IPS-11a (cell line): Measurements from ENCODE around the gene SLC37A2.

Experiments used
- H3K4me3 ChIP-seq: one replicate; pipeline ENCODE4 v1.5.1; 2013; ENCODE audit warnings: low read depth, low read length, control low read depth

SLC37A2 gene

GRCh38 chr11:125070699-125071254, 7.7 kb downstream of the SLC37A2 start:
- no peak overlapping the region for H3K4me3 ChIP-seq

- H3K4me3 ChIP-seq = no peak overlapping the region
Observed at GRCh38 chr11:125071435-125071834, 8.3 kb downstream of the SLC37A2 start.

- H3K4me3 ChIP-seq = no peak overlapping the region
Observed at GRCh38 chr11:125071846-125072217, 8.7 kb downstream of the SLC37A2 start.

GRCh38 chr11:125072218-125072960, 9.3 kb downstream of the SLC37A2 start:
- H3K4me3 ChIP-seq = no peak overlapping the region

- H3K4me3 ChIP-seq = no peak overlapping the region
Observed at GRCh38 chr11:125072961-125073590, 10.0 kb downstream of the SLC37A2 start.

- H3K4me3 ChIP-seq = no peak overlapping the region
Observed at GRCh38 chr11:125073616-125074483, 10.7 kb downstream of the SLC37A2 start.

- no peak overlapping the region for H3K4me3 ChIP-seq
Observed at GRCh38 chr11:125074511-125075241, 11.6 kb downstream of the SLC37A2 start.

- H3K4me3 ChIP-seq = no peak overlapping the region
Observed at GRCh38 chr11:125075242-125075625, 12.1 kb downstream of the SLC37A2 start.

- no peak overlapping the region for H3K4me3 ChIP-seq
Observed at GRCh38 chr11:125075900-125076317, 12.8 kb downstream of the SLC37A2 start.

GRCh38 chr11:125076378-125076945, 13.4 kb downstream of the SLC37A2 start:
- no peak overlapping the region for H3K4me3 ChIP-seq

- H3K4me3 ChIP-seq = no peak overlapping the region
Observed at GRCh38 chr11:125078016-125078415, 14.9 kb downstream of the SLC37A2 start.

GRCh38 chr11:125078516-125079140, 15.5 kb downstream of the SLC37A2 start:
- no peak overlapping the region for H3K4me3 ChIP-seq

GRCh38 chr11:125079151-125079877, 16.2 kb downstream of the SLC37A2 start:
- H3K4me3 ChIP-seq = no peak overlapping the region

- H3K4me3 ChIP-seq = no peak overlapping the region
Observed at GRCh38 chr11:125079878-125080530, 16.9 kb downstream of the SLC37A2 start.

- no peak overlapping the region for H3K4me3 ChIP-seq
Observed at GRCh38 chr11:125080531-125080911, 17.4 kb downstream of the SLC37A2 start.

GRCh38 chr11:125081098-125081798, 18.1 kb downstream of the SLC37A2 start:
- no peak overlapping the region for H3K4me3 ChIP-seq

- H3K4me3 ChIP-seq = no peak overlapping the region
Observed at GRCh38 chr11:125082040-125082439, 18.9 kb downstream of the SLC37A2 start.
